Neural progenitor cell (in vitro differentiated cells): ENCODE measurements around the gene NAA60.

Experiments
- EZH2 ChIP-seq: fragments of 200-600 bp; sonication (generic); IDR thresholded peaks from 2 replicates; pipeline ENCODE4 v1.6.1; 2017; ENCODE audit warnings: antibody characterized with exemption, mild to moderate bottlenecking, moderate library complexity
- EZH2phosphoT487 ChIP-seq: fragments of 200-600 bp; sonication (generic); IDR thresholded peaks from 2 replicates; pipeline ENCODE4 v1.6.1; 2017; ENCODE audit warnings: antibody characterized with exemption
- TF ChIP-seq, protein P1 (sequence below): fragments of 200-600 bp; sonication (generic); IDR thresholded peaks from 2 replicates; pipeline ENCODE4 v1.5.1; 2017; ENCODE audit warnings: antibody characterized with exemption, mild to moderate bottlenecking

DNA sequence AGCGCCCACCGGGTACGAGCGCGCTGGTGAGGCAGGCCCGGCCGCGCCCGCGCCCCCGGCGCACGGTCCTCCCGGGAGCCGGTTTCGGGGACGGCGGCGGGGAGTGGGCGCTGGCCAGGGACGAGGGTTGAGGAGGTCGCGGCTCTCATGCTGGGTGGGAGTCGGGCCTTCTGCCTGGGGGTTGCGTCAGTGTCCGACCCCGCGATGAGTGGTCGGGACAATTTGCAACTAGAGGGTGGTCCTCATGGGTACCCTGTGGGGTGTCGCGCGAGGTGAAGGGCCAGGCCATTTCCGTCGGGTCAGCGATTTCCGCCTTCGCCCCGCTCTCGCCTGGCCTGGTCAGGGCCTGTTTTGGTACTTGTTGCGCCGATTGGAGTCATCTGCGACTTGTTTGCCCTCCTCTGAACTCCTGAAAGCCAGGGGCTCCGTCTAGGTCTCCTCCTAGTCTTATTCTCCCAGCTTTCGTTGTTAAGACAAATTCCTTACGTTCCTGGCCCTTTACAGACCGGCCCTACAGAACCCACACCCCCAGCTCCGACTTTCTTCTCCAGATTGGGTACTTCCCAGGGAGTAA, 14.9 kb downstream of the NAA60 start:
- TF ChIP-seq, protein P1, sequence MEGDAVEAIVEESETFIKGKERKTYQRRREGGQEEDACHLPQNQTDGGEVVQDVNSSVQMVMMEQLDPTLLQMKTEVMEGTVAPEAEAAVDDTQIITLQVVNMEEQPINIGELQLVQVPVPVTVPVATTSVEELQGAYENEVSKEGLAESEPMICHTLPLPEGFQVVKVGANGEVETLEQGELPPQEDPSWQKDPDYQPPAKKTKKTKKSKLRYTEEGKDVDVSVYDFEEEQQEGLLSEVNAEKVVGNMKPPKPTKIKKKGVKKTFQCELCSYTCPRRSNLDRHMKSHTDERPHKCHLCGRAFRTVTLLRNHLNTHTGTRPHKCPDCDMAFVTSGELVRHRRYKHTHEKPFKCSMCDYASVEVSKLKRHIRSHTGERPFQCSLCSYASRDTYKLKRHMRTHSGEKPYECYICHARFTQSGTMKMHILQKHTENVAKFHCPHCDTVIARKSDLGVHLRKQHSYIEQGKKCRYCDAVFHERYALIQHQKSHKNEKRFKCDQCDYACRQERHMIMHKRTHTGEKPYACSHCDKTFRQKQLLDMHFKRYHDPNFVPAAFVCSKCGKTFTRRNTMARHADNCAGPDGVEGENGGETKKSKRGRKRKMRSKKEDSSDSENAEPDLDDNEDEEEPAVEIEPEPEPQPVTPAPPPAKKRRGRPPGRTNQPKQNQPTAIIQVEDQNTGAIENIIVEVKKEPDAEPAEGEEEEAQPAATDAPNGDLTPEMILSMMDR = no peak
- TF ChIP-seq EZH2 (no peak), EZH2phosphoT487 (no peak)
